ENCODE measurements around the gene PLA2G4E. TPM values are rescaled to one million over a fixed set of nuclear protein-coding genes. Genes with fewer than 3 reads are reported as not detected.

PLA2G4E gene
- total RNA-seq, 4 donors from 2014 or later, result not detected

GRCh38 chr15:42036112-42036905 is 15.5 kb upstream of the PLA2G4E start:
- Histone ChIP-seq H3K27me3 (no peaks in the 10 kb centered on the region), H3K9me3 (no peaks in the 10 kb centered on the region), H3K4me3 (no peak overlapping the region), H3K27ac (no peak overlapping the region), H3K36me3 (no peaks in the 10 kb centered on the region), H3K4me1 (no peaks in the 10 kb centered on the region)
- 60 to 81% methylated on average over 25 to 39 of the region's 45 CpGs for WGBS, 2 donors
- no peak for TF ChIP-seq EP300 (IDR thresholded peaks at IDR 0.05)
- TF ChIP-seq POLR2A (IDR thresholded peaks at IDR 0.05), result no peak
- no peak for TF ChIP-seq CTCF (IDR thresholded peaks at IDR 0.05)
- no peak for DNase-seq (ENCODE audit: low spot score in 2 of 2)

- Histone ChIP-seq H3K27me3 (no peaks in the 10 kb centered on the region), H3K4me1 (no peaks in the 10 kb centered on the region), H3K27ac (no peak overlapping the region), H3K4me3 (no peak overlapping the region), H3K36me3 (no peaks in the 10 kb centered on the region), H3K9me3 (no peaks in the 10 kb centered on the region)
- WGBS, 2 donors, result 43 to 58% methylated on average over 3 of the region's 3 CpGs
- DNase-seq (ENCODE audit: low spot score in 2 of 2), result no peak
- TF ChIP-seq CTCF (IDR thresholded peaks at IDR 0.05) (no peak), POLR2A (IDR thresholded peaks at IDR 0.05) (no peak)
Measured at GRCh38 chr15:42035435-42035761, 14.6 kb upstream of the PLA2G4E start.

GRCh38 chr15:42034628-42035434 is 14.0 kb upstream of the PLA2G4E start:
- Histone ChIP-seq H3K27me3 (no peaks in the 10 kb centered on the region), H3K27ac (no peak overlapping the region), H3K9me3 (no peaks in the 10 kb centered on the region), H3K36me3 (no peaks in the 10 kb centered on the region), H3K4me1 (no peaks in the 10 kb centered on the region), H3K4me3 (no peak overlapping the region)
- TF ChIP-seq CTCF (IDR thresholded peaks at IDR 0.05), result no peak
- TF ChIP-seq POLR2A (IDR thresholded peaks at IDR 0.05), result no peak
- no peak for TF ChIP-seq EP300 (IDR thresholded peaks at IDR 0.05)
- 63 to 67% methylated on average over 8 of the region's 8 CpGs for WGBS, 2 donors
- no peak for DNase-seq (ENCODE audit: low spot score in 2 of 2)

- Histone ChIP-seq H3K36me3 (no peaks in the 10 kb centered on the region), H3K27ac (no peak overlapping the region), H3K27me3 (no peaks in the 10 kb centered on the region), H3K4me3 (no peak overlapping the region), H3K9me3 (no peaks in the 10 kb centered on the region), H3K4me1 (no peaks in the 10 kb centered on the region)
- TF ChIP-seq CTCF (IDR thresholded peaks at IDR 0.05) (no peak), POLR2A (IDR thresholded peaks at IDR 0.05) (no peak), EP300 (IDR thresholded peaks at IDR 0.05) (no peak)
- 90 to 93% methylated on average over 3 of the region's 3 CpGs for WGBS, 2 donors
- DNase-seq (ENCODE audit: low spot score in 2 of 2), result no peak
Measured at GRCh38 chr15:42033214-42033873, 12.5 kb upstream of the PLA2G4E start.
